ENCODE measurements around the gene AQP7. TPM values are rescaled to one million over a fixed set of nuclear protein-coding genes. Genes with fewer than 3 reads are reported as not detected.

Gene AQP7
- total RNA-seq, 1 donor from 2014 or later: 18.9 TPM

GRCh38 chr9:33440609-33441008 lies 38.2 kb upstream of the AQP7 start:
- no peak for DNase-seq (ENCODE audit: low spot score in 2 of 2)
- Histone ChIP-seq H3K27me3 (no peaks in the 10 kb centered on the region), H3K9me3 (no peaks in the 10 kb centered on the region), H3K4me3 (no peak overlapping the region), H3K36me3 (no peaks in the 10 kb centered on the region), H3K4me1 (no peaks in the 10 kb centered on the region), H3K27ac (no peak overlapping the region)
- TF ChIP-seq, protein P1, sequence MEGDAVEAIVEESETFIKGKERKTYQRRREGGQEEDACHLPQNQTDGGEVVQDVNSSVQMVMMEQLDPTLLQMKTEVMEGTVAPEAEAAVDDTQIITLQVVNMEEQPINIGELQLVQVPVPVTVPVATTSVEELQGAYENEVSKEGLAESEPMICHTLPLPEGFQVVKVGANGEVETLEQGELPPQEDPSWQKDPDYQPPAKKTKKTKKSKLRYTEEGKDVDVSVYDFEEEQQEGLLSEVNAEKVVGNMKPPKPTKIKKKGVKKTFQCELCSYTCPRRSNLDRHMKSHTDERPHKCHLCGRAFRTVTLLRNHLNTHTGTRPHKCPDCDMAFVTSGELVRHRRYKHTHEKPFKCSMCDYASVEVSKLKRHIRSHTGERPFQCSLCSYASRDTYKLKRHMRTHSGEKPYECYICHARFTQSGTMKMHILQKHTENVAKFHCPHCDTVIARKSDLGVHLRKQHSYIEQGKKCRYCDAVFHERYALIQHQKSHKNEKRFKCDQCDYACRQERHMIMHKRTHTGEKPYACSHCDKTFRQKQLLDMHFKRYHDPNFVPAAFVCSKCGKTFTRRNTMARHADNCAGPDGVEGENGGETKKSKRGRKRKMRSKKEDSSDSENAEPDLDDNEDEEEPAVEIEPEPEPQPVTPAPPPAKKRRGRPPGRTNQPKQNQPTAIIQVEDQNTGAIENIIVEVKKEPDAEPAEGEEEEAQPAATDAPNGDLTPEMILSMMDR (IDR thresholded peaks at IDR 0.05): no peak
- intact Hi-C loops (cut with DNase I): no loop called here

DNA sequence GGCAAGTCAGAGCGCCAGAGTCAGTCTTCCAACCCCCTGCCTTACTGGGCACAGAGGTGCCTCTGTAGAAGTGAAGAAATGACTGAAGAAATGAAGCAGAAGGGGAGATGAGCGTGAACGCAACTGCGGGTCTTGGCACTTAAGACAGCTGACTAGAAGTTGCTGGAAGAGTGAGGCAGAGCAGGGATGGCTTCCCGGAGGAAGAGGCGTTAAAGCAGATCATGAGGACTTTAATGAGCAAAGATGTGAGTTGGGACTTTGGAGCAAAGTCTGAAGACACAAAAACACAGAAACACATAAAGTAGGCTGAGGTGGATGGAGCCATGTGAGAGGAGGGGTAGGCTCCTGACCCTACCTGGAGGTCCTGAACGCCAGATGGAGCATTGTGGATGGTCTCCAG lies 37.8 kb upstream of the AQP7 start:
- TF ChIP-seq, protein P1 (IDR thresholded peaks at IDR 0.05): no peak
- Histone ChIP-seq H3K4me3 (no peak overlapping the region), H3K27me3 (no peaks in the 10 kb centered on the region), H3K9me3 (no peaks in the 10 kb centered on the region), H3K36me3 (no peaks in the 10 kb centered on the region), H3K27ac (no peak overlapping the region), H3K4me1 (no peaks in the 10 kb centered on the region)
- no peak for DNase-seq (ENCODE audit: low spot score in 2 of 2)
- intact Hi-C loops (cut with DNase I): no loop called here

DNA sequence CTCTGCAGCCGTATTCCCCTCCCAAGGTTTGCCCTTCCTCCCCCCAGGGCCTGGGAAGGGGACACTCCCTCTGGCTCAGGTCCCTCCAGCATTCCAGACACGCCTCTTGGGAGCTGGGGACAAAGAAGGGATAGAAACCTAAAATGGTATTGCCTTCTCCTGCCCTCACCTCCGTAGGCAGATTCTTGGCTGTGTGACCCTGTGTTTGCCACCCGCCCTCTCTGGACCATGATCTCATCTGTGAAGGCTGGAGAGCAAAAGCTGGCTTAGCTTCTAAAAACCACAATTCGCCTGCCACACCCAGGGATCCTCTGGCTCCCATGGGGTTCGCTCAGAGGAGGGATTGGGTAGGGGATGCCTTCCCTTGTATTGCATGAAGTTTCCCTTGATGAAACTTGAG lies 37.4 kb upstream of the AQP7 start:
- intact Hi-C loops (cut with DNase I): no loop called here
- Histone ChIP-seq H3K9me3 (no peaks in the 10 kb centered on the region), H3K27ac (no peak overlapping the region), H3K36me3 (no peaks in the 10 kb centered on the region), H3K4me1 (no peaks in the 10 kb centered on the region), H3K4me3 (no peak overlapping the region), H3K27me3 (no peaks in the 10 kb centered on the region)
- no peak for DNase-seq (ENCODE audit: low spot score in 2 of 2)
- TF ChIP-seq, protein P1 (IDR thresholded peaks at IDR 0.05): no peak

DNA sequence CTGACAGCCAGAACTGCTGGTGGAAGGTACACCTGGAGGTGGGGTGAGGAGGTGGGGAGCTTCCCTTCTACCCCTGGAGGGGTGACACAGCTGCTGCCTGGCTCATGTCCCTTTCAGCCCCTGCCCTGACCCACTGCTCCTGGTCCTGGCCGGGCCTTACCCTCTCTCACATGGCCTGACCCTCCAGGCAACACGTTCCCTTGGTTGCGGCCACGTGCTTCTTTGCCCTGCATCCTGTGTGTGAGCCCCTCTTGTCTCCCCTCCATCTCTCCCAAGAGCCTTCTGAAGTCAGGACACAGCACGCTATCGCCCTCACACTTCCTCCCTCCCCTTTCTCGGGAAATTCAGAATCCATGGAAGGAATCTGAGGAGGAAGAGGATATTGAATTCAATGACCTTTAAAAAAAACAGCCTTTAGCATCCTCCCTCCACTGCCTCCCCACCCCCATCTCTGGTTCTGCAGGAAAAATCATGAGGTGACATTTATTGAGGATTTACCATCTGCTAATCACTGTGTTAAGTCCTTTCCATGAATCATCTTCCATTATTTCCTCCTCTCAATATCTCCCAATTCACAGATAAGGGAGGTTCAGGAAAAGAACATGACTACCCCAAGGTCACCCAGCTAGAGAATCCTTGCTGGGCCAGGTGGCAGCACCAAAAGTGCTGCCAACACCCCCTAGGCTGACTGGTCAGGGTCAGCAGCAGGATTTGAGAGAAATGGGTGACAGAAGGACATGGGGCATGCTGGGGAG lies 36.7 kb upstream of the AQP7 start:
- Histone ChIP-seq H3K27ac (no peak overlapping the region), H3K4me3 (no peak overlapping the region), H3K9me3 (no peaks in the 10 kb centered on the region), H3K27me3 (no peaks in the 10 kb centered on the region), H3K36me3 (no peaks in the 10 kb centered on the region), H3K4me1 (no peaks in the 10 kb centered on the region)
- no peak for DNase-seq (ENCODE audit: low spot score in 2 of 2)
- TF ChIP-seq, protein P1 (IDR thresholded peaks at IDR 0.05): no peak
- intact Hi-C loops (cut with DNase I): no loop called here

- no peak overlapping the region for H3K4me3 ChIP-seq
- H3K4me1 ChIP-seq: no peaks in the 10 kb centered on the region
- H3K9me3 ChIP-seq: no peaks in the 10 kb centered on the region
- H3K27me3 ChIP-seq: no peaks in the 10 kb centered on the region
- H3K36me3 ChIP-seq: no peaks in the 10 kb centered on the region
- TF ChIP-seq, protein P1 (IDR thresholded peaks at IDR 0.05): no peak
- no peak for DNase-seq (ENCODE audit: low spot score in 2 of 2)
- no peak overlapping the region for H3K27ac ChIP-seq
- intact Hi-C loops (cut with DNase I): no loop called here
These were observed 35.5 kb upstream of the AQP7 start for GRCh38 chr9:33437898-33438297.
